GM23338 (cell line): Measurements from ENCODE around the gene MRAS.

Source experiments
- CREB1 ChIP-seq: fragments of 250-450 bp; sonication (Bioruptor Pico); IDR thresholded peaks from 2 replicates; pipeline ENCODE4 v1.5.0; 2020; ENCODE audit warnings: low read depth, mild to moderate bottlenecking, moderate library complexity
- EZH2phosphoT487 ChIP-seq: fragments of 200-600 bp; sonication (generic); IDR thresholded peaks from one replicate; pipeline ENCODE4 v1.8.1; 2018; ENCODE audit warnings: antibody characterized with exemption; ENCODE audit not compliant: unreplicated experiment
- POLR2AphosphoS5 ChIP-seq: IDR thresholded peaks from 2 replicates; pipeline ENCODE4 v1.6.1; 2016; ENCODE audit warnings: antibody characterized with exemption, low read depth
- TF ChIP-seq, protein P1 (sequence below), 2 experiments: fragments of 200-600 bp in 1 of 2; sonication (generic) in 1 of 2; conservative IDR thresholded peaks; 2 replicates each; pipeline versions ENCODE4 v1.5.1 to v1.6.1; 2016 to 2017; ENCODE audit warnings: antibody characterized with exemption in 2 of 2, low read depth in 2 of 2, mild to moderate bottlenecking in 2 of 2, moderate library complexity in 1 of 2
- TF ChIP-seq, protein P2 (sequence below): IDR thresholded peaks from one replicate; pipeline ENCODE4 v1.6.1; 2018; ENCODE audit warnings: antibody characterized with exemption; ENCODE audit not compliant: unreplicated experiment

DNA sequence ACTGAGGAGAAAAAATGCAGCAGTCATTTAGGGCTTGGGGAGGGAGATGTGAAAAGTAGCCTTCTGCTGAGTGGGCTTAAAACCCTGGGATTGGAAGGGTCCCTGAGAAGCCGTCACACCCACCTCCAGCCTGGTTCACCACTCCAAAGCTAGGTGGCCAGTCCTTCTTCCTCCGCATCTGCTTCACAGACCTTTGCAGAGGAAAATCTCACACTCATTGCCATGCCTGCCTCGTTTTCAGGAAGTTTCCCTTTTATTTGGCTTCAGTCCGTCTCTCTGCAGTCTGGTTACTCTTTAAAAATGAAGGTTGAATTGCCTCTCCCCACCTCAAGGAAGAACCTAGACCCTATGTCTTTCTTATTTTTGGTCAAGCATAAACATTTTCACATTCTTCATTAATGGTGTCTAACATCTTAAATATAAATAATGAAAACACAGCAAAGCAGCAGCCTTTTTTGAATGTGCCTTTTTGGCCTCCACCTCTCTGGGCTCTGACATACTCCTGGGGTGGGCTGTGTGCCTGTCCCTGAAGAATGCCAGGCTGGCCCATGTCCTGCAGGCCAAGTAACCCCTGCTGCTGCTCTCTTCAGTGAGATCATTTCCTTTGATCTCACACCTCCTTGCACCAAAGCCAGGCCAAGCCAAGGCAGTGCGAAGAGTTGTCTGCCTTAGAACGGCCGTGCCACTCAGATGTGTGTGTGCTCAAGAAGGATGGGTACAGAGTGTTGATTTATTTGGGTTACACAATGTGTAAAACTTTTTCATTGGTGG is 11.0 kb downstream of the MRAS start:
- TF ChIP-seq POLR2AphosphoS5 (no peak), CREB1 (CRISPR knock-in tag) (no peak), EZH2phosphoT487 (no peak)
- TF ChIP-seq, protein P1, sequence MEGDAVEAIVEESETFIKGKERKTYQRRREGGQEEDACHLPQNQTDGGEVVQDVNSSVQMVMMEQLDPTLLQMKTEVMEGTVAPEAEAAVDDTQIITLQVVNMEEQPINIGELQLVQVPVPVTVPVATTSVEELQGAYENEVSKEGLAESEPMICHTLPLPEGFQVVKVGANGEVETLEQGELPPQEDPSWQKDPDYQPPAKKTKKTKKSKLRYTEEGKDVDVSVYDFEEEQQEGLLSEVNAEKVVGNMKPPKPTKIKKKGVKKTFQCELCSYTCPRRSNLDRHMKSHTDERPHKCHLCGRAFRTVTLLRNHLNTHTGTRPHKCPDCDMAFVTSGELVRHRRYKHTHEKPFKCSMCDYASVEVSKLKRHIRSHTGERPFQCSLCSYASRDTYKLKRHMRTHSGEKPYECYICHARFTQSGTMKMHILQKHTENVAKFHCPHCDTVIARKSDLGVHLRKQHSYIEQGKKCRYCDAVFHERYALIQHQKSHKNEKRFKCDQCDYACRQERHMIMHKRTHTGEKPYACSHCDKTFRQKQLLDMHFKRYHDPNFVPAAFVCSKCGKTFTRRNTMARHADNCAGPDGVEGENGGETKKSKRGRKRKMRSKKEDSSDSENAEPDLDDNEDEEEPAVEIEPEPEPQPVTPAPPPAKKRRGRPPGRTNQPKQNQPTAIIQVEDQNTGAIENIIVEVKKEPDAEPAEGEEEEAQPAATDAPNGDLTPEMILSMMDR (conservative IDR thresholded peaks at IDR 0.05; ENCODE audit: low read depth in 2 of 2), result no peak
- TF ChIP-seq, protein P2, sequence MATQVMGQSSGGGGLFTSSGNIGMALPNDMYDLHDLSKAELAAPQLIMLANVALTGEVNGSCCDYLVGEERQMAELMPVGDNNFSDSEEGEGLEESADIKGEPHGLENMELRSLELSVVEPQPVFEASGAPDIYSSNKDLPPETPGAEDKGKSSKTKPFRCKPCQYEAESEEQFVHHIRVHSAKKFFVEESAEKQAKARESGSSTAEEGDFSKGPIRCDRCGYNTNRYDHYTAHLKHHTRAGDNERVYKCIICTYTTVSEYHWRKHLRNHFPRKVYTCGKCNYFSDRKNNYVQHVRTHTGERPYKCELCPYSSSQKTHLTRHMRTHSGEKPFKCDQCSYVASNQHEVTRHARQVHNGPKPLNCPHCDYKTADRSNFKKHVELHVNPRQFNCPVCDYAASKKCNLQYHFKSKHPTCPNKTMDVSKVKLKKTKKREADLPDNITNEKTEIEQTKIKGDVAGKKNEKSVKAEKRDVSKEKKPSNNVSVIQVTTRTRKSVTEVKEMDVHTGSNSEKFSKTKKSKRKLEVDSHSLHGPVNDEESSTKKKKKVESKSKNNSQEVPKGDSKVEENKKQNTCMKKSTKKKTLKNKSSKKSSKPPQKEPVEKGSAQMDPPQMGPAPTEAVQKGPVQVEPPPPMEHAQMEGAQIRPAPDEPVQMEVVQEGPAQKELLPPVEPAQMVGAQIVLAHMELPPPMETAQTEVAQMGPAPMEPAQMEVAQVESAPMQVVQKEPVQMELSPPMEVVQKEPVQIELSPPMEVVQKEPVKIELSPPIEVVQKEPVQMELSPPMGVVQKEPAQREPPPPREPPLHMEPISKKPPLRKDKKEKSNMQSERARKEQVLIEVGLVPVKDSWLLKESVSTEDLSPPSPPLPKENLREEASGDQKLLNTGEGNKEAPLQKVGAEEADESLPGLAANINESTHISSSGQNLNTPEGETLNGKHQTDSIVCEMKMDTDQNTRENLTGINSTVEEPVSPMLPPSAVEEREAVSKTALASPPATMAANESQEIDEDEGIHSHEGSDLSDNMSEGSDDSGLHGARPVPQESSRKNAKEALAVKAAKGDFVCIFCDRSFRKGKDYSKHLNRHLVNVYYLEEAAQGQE, result no peak
